HL-60 (cell line): ENCODE data around the gene MUC6.

Experiments used
- DNase-seq, 2 experiments: peaks; one replicate each; pipeline ENCODE4 v3.0.0-alpha.2; 2010 to 2020; ENCODE audit warnings: low read depth in 1 of 2, low spot score in 1 of 2
- H3K27ac ChIP-seq: fragments of 250-450 bp; sonication (Bioruptor Pico); replicated peaks from 2 replicates; pipeline ENCODE4 v1.5.1; 2020; ENCODE audit warnings: mild to moderate bottlenecking, moderate library complexity
- H3K27me3 ChIP-seq: fragments of 250-450 bp; sonication (Bioruptor Pico); 2 replicates; pipeline ENCODE4 v1.5.1; 2021; ENCODE audit warnings: mild to moderate bottlenecking, moderate library complexity; ENCODE audit not compliant: insufficient read depth, poor library complexity, severe bottlenecking
- H3K4me3 ChIP-seq: replicated peaks from 2 replicates; pipeline ENCODE4 v1.5.1; 2011; ENCODE audit warnings: mild to moderate bottlenecking, control low read depth, low read length; ENCODE audit not compliant: insufficient read depth
- GABPA ChIP-seq: IDR thresholded peaks from 2 replicates; pipeline ENCODE4 v1.6.1; 2012; ENCODE audit warnings: low read depth
- POLR2AphosphoS5 ChIP-seq: IDR thresholded peaks from 2 replicates; pipeline ENCODE4 v1.6.1; 2012; ENCODE audit warnings: low read depth
- SPI1 ChIP-seq: IDR thresholded peaks from 2 replicates; pipeline ENCODE4 v1.6.1; 2012; ENCODE audit warnings: low read depth, mild to moderate bottlenecking, borderline replicate concordance
- TF ChIP-seq, protein P1 (sequence below): IDR thresholded peaks from 2 replicates; pipeline ENCODE4 v1.6.1; 2012; ENCODE audit warnings: low read depth; ENCODE audit not compliant: insufficient replicate concordance
- TF ChIP-seq, protein P2 (sequence below): IDR thresholded peaks from one replicate; pipeline ENCODE4 v1.5.1; 2011; ENCODE audit warnings: low read length, control low read depth, inconsistent platforms; ENCODE audit not compliant: insufficient read depth

Gene MUC6

DNA sequence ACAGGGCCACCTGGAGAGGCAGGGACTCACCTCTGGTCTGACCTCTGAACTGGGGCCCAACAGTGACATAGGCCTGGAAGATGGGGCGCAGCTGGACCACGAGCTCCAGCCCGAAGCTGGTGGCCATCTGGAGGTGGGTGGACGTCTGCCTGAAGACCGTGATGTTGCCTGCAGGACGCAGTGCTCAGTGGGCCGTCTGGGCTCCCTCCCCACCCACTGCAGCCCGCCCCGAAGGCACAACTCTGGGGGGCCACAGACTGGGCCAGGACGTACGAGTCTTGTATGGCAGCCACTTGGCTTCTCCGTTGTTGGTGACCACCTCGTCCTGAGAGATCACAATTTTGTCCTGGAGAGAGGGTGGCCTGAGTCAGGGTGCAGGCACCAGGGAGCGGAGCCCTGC, 7.9 kb downstream of the MUC6 start:
- no peaks in the 10 kb centered on the region for H3K27me3 ChIP-seq
- no peak overlapping the region for H3K27ac ChIP-seq
- TF ChIP-seq GABPA: no peak
- TF ChIP-seq, protein P1, sequence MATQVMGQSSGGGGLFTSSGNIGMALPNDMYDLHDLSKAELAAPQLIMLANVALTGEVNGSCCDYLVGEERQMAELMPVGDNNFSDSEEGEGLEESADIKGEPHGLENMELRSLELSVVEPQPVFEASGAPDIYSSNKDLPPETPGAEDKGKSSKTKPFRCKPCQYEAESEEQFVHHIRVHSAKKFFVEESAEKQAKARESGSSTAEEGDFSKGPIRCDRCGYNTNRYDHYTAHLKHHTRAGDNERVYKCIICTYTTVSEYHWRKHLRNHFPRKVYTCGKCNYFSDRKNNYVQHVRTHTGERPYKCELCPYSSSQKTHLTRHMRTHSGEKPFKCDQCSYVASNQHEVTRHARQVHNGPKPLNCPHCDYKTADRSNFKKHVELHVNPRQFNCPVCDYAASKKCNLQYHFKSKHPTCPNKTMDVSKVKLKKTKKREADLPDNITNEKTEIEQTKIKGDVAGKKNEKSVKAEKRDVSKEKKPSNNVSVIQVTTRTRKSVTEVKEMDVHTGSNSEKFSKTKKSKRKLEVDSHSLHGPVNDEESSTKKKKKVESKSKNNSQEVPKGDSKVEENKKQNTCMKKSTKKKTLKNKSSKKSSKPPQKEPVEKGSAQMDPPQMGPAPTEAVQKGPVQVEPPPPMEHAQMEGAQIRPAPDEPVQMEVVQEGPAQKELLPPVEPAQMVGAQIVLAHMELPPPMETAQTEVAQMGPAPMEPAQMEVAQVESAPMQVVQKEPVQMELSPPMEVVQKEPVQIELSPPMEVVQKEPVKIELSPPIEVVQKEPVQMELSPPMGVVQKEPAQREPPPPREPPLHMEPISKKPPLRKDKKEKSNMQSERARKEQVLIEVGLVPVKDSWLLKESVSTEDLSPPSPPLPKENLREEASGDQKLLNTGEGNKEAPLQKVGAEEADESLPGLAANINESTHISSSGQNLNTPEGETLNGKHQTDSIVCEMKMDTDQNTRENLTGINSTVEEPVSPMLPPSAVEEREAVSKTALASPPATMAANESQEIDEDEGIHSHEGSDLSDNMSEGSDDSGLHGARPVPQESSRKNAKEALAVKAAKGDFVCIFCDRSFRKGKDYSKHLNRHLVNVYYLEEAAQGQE: no peak
- TF ChIP-seq, protein P2, sequence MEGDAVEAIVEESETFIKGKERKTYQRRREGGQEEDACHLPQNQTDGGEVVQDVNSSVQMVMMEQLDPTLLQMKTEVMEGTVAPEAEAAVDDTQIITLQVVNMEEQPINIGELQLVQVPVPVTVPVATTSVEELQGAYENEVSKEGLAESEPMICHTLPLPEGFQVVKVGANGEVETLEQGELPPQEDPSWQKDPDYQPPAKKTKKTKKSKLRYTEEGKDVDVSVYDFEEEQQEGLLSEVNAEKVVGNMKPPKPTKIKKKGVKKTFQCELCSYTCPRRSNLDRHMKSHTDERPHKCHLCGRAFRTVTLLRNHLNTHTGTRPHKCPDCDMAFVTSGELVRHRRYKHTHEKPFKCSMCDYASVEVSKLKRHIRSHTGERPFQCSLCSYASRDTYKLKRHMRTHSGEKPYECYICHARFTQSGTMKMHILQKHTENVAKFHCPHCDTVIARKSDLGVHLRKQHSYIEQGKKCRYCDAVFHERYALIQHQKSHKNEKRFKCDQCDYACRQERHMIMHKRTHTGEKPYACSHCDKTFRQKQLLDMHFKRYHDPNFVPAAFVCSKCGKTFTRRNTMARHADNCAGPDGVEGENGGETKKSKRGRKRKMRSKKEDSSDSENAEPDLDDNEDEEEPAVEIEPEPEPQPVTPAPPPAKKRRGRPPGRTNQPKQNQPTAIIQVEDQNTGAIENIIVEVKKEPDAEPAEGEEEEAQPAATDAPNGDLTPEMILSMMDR: no peak
- TF ChIP-seq POLR2AphosphoS5: no peak
- TF ChIP-seq SPI1: no peak
- no peak for DNase-seq
- H3K4me3 ChIP-seq: no peak overlapping the region

GRCh38 chr11:1028291-1028540, 8.3 kb downstream of the MUC6 start:
- no peak for TF ChIP-seq GABPA
- TF ChIP-seq, protein P1: no peak
- TF ChIP-seq, protein P2: no peak
- no peak for TF ChIP-seq POLR2AphosphoS5
- no peak for TF ChIP-seq SPI1
- DNase-seq: no peak

GRCh38 chr11:1027483-1028290, 8.8 kb downstream of the MUC6 start:
- H3K4me3 ChIP-seq: no peak overlapping the region
- DNase-seq: no peak
- no peaks in the 10 kb centered on the region for H3K27me3 ChIP-seq
- no peak overlapping the region for H3K27ac ChIP-seq
- TF ChIP-seq GABPA: no peak
- TF ChIP-seq, protein P1: no peak

More at GRCh38 chr11:1028291-1028540, 8.3 kb downstream of the MUC6 start:
- no peak overlapping the region for H3K4me3 ChIP-seq
- no peaks in the 10 kb centered on the region for H3K27me3 ChIP-seq
- no peak overlapping the region for H3K27ac ChIP-seq
